Chondrocyte (in vitro differentiated cells): ENCODE results near the gene PAM16. TPM values are rescaled to one million over a fixed set of nuclear protein-coding genes. Genes with fewer than 3 reads are reported as not detected.

Experiments
- DNase-seq: peaks from one replicate; pipeline ENCODE4 v3.0.0; 2021; ENCODE audit warnings: mixed read lengths, low spot score
- H3K27ac Mint-ChIP-seq: one replicate; pipeline ENCODE4 v1.8.0; 2021; ENCODE audit warnings: mild to moderate bottlenecking, moderate library complexity, mixed read lengths; ENCODE audit not compliant: unreplicated experiment
- H3K27me3 Mint-ChIP-seq: 2 replicates; pipeline ENCODE4 v1.8.0; 2021; ENCODE audit warnings: low read depth, mixed read lengths
- H3K36me3 Mint-ChIP-seq: 2 replicates; pipeline ENCODE4 v1.8.0; 2021; ENCODE audit warnings: low read depth, mixed read lengths
- H3K4me1 Mint-ChIP-seq: 2 replicates; pipeline ENCODE4 v1.8.0; 2021; ENCODE audit warnings: low read depth, mild to moderate bottlenecking, mixed read lengths
- H3K4me3 Mint-ChIP-seq: one replicate; pipeline ENCODE4 v1.8.0; 2021; ENCODE audit warnings: mild to moderate bottlenecking, moderate library complexity, mixed read lengths; ENCODE audit not compliant: unreplicated experiment
- H3K9me3 Mint-ChIP-seq: 2 replicates; pipeline ENCODE4 v1.8.0; 2021; ENCODE audit warnings: low read depth, mixed read lengths
- total RNA-seq: library from RNA; stranded (reverse); gene quantifications from 3 replicates; pipeline ENCODE4 v1.2.1, GENCODE V29; 2021
- TF ChIP-seq, protein P1 (sequence below): fragments of 200-600 bp; sonication (generic); IDR thresholded peaks from 2 replicates; pipeline ENCODE4 v1.5.0; 2021; ENCODE audit warnings: antibody characterized with exemption, mild to moderate bottlenecking, moderate library complexity

PAM16 gene
- total RNA-seq, 1 donor from 2014 or later = 24.4 TPM

DNA sequence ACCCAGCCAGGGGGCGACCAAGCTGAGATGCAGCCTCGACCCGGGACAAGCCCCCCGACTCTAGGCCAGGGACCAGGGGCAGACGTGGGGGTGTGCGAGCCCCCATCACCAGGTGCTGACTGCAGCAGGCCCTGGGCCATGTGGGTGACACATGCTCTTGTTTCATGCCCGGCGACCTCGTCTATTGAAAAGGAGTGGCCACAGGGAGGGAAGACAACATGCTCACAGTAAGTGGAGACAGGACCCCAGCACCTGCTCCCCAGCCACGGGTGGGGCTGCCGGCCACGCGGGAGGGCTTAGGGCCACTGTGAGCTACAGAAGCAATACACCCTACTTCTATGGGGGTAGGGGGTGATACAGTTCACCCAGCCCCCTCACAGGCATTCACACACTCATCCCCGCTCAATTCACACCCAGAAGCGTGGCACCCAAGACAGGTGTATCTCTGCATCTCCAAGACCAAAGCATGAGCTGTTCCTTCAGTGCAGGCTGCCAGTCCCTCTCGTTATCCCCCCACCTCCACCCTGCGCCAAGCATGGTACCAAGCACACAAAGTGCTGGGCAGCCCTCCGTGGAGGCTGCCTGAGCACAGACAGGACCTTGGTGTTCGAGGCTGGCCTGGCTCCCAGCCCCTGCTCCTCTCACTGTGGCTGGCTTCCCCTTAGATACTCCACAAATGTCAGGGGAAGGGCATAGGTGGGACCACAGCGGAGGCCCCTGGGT, 34.1 kb upstream of the PAM16 start:
- TF ChIP-seq, protein P1, sequence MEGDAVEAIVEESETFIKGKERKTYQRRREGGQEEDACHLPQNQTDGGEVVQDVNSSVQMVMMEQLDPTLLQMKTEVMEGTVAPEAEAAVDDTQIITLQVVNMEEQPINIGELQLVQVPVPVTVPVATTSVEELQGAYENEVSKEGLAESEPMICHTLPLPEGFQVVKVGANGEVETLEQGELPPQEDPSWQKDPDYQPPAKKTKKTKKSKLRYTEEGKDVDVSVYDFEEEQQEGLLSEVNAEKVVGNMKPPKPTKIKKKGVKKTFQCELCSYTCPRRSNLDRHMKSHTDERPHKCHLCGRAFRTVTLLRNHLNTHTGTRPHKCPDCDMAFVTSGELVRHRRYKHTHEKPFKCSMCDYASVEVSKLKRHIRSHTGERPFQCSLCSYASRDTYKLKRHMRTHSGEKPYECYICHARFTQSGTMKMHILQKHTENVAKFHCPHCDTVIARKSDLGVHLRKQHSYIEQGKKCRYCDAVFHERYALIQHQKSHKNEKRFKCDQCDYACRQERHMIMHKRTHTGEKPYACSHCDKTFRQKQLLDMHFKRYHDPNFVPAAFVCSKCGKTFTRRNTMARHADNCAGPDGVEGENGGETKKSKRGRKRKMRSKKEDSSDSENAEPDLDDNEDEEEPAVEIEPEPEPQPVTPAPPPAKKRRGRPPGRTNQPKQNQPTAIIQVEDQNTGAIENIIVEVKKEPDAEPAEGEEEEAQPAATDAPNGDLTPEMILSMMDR = no peak
- H3K27ac Mint-ChIP-seq = peak overlapping the region; percentile 94
- H3K9me3 Mint-ChIP-seq = no peaks in the 10 kb centered on the region
- H3K4me1 Mint-ChIP-seq = peaks cover 79% of the 10 kb centered on the region
- H3K36me3 Mint-ChIP-seq = no peaks in the 10 kb centered on the region
- no peak for DNase-seq
- H3K27me3 Mint-ChIP-seq = no peaks in the 10 kb centered on the region
- no peak overlapping the region for H3K4me3 Mint-ChIP-seq

DNA sequence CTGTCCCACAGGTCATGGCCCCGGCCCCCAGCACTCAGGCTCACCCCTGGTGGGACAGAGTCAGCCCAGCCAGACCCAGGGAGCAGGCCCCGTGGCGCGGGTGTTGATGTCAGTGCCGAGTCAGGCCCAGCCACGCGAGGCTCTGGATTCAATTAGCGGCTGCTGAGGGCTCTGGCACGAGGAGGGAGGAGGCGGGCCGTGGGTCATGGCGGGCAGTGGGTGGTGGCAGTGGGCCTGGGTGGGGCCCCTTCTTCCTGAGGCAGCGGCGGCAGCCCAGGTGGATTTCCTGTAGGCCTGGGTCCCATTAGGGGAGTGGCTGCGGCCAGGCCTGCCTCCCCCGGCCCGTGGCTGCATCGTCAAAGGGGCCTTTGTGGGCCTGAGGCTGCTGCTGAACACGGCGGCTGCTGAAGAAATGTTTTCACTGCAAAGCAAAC, 33.4 kb upstream of the PAM16 start:
- Mint-ChIP-seq H3K4me3 (no peak overlapping the region), H3K36me3 (no peaks in the 10 kb centered on the region), H3K9me3 (no peaks in the 10 kb centered on the region), H3K27me3 (no peaks in the 10 kb centered on the region), H3K4me1 (peaks cover 76% of the 10 kb centered on the region), H3K27ac (peak overlapping the region; percentile 94)
- no peak for DNase-seq
- TF ChIP-seq, protein P1 = no peak

DNA sequence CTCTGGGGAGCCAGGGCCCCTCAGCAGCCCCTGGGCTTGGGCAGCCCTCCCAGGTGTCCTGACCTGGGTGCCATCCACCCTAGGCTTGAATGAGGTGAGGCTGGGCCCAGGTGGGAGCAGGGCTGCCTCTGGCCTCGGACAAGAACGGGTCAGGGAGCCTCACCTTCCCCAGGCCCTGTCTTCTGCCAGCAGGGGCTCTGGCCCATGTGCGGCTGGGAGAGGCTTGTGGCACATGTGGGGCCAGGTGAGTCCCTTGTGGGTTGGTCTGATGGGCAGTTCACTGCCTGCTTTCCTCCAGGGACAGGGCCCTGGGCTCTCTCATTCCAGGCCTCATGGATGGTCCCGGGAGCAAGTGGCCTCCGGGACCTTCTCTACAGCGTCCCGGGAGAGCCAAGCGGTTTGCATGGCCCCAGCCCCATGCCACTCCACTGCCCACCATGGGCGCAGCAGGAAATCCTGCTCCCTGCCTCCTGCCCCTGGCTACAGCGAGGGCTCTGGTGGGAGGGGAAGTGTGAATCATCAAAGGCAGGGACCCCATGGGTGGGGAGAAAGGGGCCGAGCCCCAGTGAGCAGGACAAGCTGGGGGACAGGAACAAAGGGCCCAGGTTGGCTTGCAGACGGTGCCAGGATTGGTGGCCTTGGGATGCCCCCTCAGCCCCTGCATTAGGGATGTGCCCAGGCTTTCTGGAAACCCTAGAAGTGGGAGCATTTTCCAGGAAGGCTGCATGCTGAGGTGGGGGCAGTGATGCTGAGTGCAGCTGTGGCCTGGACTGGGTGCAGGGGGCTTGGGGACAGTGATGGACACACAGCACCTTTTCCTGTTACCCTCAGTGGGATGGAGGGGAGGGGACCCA, 32.7 kb upstream of the PAM16 start:
- TF ChIP-seq, protein P1 = no peak
- H3K4me1 Mint-ChIP-seq = peaks cover 74% of the 10 kb centered on the region
- no peaks in the 10 kb centered on the region for H3K27me3 Mint-ChIP-seq
- H3K27ac Mint-ChIP-seq = peak overlapping the region; percentile 94
- no peak for DNase-seq
- no peaks in the 10 kb centered on the region for H3K36me3 Mint-ChIP-seq
- H3K9me3 Mint-ChIP-seq = no peaks in the 10 kb centered on the region
- H3K4me3 Mint-ChIP-seq = no peak overlapping the region

DNA sequence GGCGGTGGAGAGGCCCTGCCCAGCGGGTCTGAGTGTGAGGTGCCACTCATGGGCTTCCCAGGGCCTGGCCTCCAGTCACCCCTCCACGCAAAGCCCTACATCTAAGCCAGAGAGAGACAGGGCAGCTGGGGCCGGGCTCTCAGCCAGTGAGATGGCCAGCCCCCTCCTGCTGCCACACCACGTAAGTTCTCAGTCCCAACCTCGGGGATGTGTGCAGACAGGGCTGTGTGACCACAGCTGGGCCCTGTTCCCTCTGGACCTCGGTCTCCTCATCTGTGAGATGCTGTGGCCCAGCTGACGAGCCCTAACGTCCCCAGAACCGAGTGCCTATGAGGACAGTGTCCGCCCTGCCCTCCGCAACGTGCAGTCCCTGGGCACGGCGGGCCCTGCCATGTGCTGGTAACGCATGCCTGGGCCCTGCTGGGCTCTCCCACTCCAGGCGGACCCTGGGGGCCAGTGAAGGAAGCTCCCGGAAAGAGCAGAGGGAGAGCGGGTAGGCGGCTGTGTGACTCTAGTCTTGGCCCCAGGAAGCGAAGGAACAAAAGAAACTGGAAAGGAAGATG, 31.8 kb upstream of the PAM16 start:
- Mint-ChIP-seq H3K9me3 (no peaks in the 10 kb centered on the region), H3K27ac (peak overlapping the region; percentile 12), H3K27me3 (no peaks in the 10 kb centered on the region), H3K4me1 (peaks cover 75% of the 10 kb centered on the region), H3K36me3 (peaks cover 1% of the 10 kb centered on the region), H3K4me3 (no peak overlapping the region)
- TF ChIP-seq, protein P1 = no peak
- DNase-seq = no peak
